ENCODE results near the gene GPRASP1.

DNA sequence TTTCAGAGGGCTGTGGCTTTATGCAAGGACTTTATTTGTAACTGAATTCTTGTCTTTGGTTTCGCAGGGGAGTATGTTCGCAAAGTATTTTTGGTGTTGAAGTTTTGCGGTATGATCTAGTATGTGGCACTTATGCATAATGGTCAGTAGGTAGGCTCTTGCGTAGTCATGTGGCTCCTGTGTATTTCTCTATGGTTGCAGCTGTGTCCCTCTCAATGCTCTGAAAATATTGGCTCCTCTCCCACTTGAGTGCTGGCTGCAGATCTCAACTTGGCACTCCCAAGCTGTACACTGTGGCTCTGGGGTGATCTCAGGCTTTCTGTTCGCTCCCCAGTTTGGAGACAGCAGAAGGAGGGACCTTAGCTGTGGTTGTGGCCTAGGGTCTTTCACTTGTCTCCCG lies 27.2 kb upstream of the GPRASP1 start:
- TF ChIP-seq POLR2A (IDR thresholded peaks at IDR 0.05): no peak
- TF ChIP-seq, protein P1, sequence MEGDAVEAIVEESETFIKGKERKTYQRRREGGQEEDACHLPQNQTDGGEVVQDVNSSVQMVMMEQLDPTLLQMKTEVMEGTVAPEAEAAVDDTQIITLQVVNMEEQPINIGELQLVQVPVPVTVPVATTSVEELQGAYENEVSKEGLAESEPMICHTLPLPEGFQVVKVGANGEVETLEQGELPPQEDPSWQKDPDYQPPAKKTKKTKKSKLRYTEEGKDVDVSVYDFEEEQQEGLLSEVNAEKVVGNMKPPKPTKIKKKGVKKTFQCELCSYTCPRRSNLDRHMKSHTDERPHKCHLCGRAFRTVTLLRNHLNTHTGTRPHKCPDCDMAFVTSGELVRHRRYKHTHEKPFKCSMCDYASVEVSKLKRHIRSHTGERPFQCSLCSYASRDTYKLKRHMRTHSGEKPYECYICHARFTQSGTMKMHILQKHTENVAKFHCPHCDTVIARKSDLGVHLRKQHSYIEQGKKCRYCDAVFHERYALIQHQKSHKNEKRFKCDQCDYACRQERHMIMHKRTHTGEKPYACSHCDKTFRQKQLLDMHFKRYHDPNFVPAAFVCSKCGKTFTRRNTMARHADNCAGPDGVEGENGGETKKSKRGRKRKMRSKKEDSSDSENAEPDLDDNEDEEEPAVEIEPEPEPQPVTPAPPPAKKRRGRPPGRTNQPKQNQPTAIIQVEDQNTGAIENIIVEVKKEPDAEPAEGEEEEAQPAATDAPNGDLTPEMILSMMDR (IDR thresholded peaks at IDR 0.05): no peak

Measured in body of pancreas (tissue), 4 donors.